ENCODE results near the gene GIPC3.
"Not testable (repeated sequence)": the region's sequence is repeated elsewhere in the genome, so short reads cannot be mapped to it uniquely, and the experiment has no call there.

The GIPC3 gene

GRCh38 chr19:3550947-3551791, 34.1 kb upstream of the GIPC3 start:
- no peak for DNase-seq

GRCh38 chr19:3551792-3552095, 33.5 kb upstream of the GIPC3 start:
- DNase-seq = no peak

- DNase-seq = no peak
Observed at GRCh38 chr19:3554254-3555083, 30.8 kb upstream of the GIPC3 start.

DNA sequence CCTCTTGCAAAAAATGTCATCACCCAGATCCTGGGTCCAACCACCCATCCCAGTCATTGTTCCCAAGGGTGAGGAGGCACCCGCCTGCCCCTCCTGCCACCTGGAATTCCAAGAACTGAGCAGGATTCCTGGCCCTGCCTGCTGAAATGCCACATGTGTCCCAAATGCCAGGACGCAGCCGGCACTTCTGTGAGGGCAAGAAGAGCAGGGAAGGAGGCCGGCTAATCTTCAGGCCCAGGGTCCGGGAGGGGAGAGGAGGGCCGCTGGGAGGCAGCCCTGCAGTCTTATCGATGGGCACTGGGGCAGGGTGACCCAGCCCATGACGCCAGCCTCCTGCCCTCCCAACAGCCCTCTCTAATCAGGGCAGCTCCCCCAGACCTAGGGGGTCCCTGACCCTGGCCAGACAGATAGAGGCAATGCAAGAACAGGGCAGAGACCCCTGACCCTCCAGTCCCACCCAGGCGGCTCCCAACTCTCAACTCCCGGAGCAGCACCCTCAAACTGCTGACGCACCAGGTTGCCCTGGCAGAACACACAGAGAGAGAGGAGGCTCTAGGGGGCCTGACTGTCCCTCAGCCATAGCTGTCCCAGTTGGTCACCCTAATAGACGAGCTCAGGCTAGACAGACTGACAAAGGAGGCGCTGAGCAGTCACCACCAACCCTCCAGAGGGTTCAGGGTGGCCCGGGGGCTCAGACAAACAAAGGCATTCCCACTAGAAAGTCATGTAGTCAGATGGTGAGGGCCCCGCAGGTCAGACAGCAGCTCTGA, 29.4 kb upstream of the GIPC3 start:
- no peak for DNase-seq

- DNase-seq = no peak
Observed at GRCh38 chr19:3556423-3556977, 28.8 kb upstream of the GIPC3 start.

- peak; percentile 57 for DNase-seq
Observed at GRCh38 chr19:3556978-3557460, 28.3 kb upstream of the GIPC3 start.

GRCh38 chr19:3557461-3558248, 27.6 kb upstream of the GIPC3 start, which contains the start of gene MFSD12:
Gene MFSD12, minus strand, starts transcription at chr19:3557586. Its CDS starts 183 bp downstream, at chr19:3557403.
- peak; percentile 94 for DNase-seq

DNA sequence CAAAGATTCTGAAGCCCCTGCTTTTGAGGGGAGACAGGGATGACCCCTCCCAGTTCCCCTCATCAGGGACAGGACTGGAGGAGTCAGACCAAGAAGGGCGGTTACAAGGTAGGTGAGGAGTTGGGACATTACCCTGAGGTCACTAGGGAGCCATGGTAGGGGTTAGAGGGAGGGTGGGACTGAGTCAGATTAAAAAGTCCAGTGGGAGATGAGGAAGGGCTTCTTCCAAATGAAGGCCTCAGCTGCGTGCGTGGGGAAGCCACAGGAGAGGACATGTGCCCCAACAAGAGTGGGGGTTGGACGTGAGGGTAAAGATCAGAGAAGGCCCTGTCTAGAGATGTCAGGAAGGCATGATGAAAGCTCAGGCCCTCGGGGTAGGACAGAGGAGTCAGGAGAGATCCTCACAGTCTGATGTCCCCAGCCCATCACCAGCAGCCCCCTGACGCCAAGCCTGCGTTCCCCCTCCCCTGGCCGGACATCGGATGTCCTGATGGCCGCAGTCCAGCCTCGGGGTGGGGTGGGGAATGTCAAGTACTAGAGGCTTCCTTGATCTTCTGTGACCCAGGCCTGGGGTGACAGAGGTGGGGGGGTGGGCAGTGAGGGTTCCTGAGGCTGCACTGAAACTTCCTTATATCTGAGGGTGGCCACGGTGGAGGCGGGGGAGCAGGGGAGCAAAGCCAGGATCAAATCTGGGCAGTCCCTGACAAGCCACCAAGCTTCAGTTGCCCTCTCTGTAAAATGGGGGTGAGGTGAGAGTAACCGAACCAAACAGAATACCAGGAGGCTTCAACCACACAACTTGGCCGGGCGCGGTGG, 21.4 kb upstream of the GIPC3 start:
- no peak for DNase-seq

GRCh38 chr19:3565139-3565538, 20.1 kb upstream of the GIPC3 start:
- DNase-seq = no peak

- not testable (repeated sequence) for DNase-seq
Observed at GRCh38 chr19:3570042-3570441, 15.2 kb upstream of the GIPC3 start.

DNA sequence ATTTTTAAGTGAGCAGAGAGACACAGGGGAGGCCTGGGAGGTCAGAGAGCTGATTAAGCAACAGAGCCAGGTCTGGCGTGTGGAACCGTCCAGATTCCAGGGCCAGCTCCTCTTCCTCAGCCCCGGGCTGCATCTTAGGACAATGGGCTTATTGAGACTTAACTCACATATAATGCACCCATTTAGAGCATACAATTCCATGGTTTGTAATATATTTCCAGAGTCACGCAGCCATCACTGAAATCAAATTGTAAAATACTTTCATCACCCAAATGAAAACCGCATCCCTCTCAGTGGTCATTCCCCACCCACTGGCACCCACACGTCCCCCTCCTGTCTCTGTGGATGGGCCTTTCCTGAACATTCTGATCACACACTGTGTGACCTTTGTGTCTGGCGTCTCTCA, 14.7 kb upstream of the GIPC3 start:
- no peak for DNase-seq

DNA sequence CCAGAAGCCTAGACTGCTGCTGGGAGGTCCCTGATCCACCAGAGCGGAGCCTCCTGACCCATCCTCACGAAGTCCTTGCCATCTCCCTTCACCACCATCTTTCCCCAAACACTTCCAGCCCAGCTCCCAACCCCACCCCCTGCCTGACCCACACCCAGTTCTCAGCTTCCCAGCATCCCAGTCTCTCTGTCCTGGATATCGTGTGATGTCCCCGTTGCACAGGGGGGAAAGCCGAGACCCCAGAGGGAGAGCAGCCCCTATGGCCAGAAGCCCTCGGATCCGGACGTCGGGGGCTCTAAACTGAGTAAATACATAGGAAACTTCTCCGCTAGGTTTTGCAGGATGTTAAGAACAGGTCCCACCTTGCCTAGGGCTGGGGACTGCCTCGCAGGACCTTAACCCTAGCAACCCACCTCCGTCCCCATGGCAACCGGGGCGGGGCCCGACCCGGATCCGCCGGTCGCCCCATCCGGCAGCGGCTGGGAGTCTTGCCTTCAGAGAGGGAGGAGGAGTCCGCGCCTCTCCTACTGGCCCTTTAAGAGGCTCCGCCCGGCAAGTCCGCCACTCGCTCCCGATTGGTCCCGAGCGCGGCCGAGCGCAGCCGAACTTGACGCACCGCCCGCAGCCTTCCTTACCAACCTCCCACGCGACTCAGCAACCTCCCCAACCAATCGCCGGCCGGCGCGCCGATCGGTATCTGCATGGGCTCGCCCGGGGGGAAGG, 13.0 kb upstream of the GIPC3 start:
- peak; percentile 98 for DNase-seq

DNA sequence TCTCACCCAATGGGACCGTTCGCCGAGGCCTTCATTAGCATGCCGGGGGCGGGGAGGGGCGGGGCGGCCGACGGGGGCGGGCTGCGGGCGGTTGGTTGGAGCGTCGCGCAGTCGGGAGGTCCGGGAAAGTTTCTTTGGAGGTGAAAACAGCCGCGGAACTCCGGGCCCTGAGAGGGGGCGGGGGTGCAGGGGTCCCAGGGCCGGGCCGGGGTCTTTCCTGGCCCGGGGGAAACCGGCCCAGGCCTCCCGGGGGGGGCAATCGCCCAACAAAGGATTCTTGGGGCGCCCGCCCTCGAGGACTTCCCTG, 12.5 kb upstream of the GIPC3 start, which contains the start of gene HMG20B:
HMG20B (plus strand) TSS at position 90 of the 307 bp plus-strand sequence. CDS start 366 bp downstream, outside the sequence.
- DNase-seq = no peak

DNA sequence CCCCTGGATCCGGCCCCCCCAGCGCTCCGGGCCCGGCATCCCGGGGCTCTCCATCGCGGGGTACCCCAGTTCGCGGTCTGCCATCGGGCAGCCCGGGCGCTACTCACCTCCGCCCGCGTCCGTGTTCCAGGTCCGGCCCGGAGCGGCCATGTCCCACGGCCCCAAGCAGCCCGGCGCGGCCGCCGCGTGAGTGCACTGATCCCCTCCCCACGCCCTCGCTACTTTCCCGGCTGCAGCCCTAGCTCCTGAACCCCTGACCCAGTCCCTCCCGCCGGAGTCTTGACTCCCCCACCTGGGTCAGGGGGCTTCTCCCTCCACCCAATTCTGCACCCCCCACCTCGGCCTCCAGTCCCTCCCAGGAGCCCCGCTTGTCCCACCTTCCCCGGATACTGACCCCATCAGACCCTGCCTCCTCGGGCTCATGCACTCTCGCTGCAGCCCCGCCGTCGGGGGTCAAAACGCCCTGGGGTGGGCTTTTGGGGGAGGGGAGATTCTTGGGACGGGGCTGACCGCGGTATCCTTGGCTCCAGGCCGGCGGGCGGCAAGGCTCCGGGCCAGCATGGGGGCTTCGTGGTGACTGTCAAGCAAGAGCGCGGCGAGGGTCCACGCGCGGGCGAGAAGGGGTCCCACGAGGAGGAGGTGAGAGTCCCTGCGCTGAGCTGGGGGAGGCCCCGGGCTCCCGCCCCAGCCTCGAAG, 12.0 kb upstream of the GIPC3 start:
- DNase-seq = no peak

- DNase-seq = peak; percentile 66
Observed at GRCh38 chr19:3573858-3574637, 11.2 kb upstream of the GIPC3 start.

GRCh38 chr19:3575260-3575741, 10.0 kb upstream of the GIPC3 start:
- no peak for DNase-seq

DNA sequence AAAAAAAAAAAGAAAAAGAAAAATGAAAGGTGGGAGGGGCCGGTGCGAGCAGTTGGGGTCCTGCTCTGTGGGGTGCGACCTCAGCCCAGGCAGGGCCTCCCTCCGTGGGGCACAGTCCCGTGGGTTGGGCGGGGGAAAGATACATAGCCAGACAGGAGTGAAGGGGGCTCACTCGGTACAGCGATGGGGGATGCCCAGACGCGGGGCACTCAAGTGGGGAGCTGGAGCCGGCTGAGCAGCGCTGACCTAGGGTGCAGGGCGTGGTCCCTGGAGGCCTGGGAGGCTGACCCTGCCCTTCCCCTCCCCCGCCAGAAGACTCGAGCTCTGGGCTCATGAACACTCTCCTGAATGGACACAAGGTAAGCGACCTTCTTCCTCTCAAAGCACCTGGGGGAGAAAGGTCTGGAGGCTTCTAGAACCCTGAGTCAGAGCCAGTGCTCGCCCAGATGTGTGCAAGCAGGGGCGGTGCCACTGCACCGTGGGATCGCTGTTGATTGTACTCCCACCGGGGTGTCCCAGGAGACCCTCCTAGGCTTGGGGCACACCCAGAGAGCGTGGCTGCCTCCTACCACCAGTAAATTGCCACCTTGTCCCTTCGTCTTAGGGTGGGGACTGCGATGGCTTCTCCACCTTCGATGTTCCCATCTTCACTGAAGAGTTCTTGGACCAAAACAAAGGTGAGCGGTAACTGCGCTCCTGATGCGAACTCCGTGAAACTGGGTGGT, 9.2 kb upstream of the GIPC3 start:
- DNase-seq = no peak
